ENCODE data around the gene SMARCA1.

Gene SMARCA1

DNA sequence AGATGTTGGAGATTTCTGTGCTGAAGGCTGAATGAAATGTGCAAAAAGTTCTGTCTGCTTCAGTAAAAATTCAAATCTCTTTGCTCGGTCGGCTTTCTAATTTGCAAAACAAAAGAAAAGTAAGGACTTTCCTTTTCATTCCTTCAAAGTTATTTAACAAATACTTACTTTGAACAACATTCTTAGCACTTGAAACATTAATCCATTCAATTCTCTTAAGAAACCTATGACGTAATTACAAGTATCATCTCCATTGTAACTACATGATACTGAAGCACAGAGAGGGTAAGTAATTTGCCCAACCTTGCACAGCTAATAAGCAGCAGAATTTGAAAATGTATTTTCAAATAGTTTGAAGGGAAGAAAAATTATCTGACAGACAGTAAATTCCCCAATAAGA lies 6.9 kb downstream of the SMARCA1 start:
- H3K27me3 ChIP-seq: peaks cover 12% of the 10 kb centered on the region
- H3K4me3 ChIP-seq (ENCODE audit: low read depth in 1 of 2, low read length in 1 of 2): no peak overlapping the region
- H3K9me3 ChIP-seq: no peaks in the 10 kb centered on the region
- H3K4me1 ChIP-seq (ENCODE audit: control insufficient read depth in 1 of 2, insufficient read depth in 1 of 2, low read depth in 1 of 2, low read length in 1 of 2): no peaks in the 10 kb centered on the region
- H3K36me3 ChIP-seq: no peaks in the 10 kb centered on the region
- no peak overlapping the region for H3K27ac ChIP-seq
- TF ChIP-seq, protein P1, sequence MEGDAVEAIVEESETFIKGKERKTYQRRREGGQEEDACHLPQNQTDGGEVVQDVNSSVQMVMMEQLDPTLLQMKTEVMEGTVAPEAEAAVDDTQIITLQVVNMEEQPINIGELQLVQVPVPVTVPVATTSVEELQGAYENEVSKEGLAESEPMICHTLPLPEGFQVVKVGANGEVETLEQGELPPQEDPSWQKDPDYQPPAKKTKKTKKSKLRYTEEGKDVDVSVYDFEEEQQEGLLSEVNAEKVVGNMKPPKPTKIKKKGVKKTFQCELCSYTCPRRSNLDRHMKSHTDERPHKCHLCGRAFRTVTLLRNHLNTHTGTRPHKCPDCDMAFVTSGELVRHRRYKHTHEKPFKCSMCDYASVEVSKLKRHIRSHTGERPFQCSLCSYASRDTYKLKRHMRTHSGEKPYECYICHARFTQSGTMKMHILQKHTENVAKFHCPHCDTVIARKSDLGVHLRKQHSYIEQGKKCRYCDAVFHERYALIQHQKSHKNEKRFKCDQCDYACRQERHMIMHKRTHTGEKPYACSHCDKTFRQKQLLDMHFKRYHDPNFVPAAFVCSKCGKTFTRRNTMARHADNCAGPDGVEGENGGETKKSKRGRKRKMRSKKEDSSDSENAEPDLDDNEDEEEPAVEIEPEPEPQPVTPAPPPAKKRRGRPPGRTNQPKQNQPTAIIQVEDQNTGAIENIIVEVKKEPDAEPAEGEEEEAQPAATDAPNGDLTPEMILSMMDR (IDR thresholded peaks at IDR 0.05): no peak

DNA sequence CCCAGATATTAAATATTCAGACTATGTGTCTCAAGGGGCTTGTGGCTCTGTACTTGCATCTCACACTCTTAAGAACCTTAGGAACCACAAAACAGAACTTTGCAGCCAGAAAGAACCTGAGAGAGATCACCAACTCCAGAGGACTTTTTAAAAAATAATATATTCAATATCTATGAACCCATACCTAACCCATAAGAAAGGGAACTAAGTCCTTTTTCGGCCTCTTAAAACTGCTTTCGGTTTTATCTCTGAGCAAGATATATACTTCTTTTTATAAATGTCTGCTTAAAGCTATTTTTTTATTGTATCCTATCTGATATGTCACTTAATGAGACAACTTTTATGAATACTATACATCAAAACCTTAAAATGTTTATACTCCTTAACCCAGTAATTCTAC lies 10.9 kb downstream of the SMARCA1 start:
- TF ChIP-seq, protein P1 (IDR thresholded peaks at IDR 0.05): no peak
- Histone ChIP-seq H3K27me3 (no peaks in the 10 kb centered on the region), H3K4me3 (ENCODE audit: low read depth in 1 of 2, low read length in 1 of 2) (no peak overlapping the region), H3K36me3 (no peaks in the 10 kb centered on the region), H3K9me3 (no peaks in the 10 kb centered on the region), H3K27ac (no peak overlapping the region), H3K4me1 (ENCODE audit: control insufficient read depth in 1 of 2, insufficient read depth in 1 of 2, low read depth in 1 of 2, low read length in 1 of 2) (no peaks in the 10 kb centered on the region)

DNA sequence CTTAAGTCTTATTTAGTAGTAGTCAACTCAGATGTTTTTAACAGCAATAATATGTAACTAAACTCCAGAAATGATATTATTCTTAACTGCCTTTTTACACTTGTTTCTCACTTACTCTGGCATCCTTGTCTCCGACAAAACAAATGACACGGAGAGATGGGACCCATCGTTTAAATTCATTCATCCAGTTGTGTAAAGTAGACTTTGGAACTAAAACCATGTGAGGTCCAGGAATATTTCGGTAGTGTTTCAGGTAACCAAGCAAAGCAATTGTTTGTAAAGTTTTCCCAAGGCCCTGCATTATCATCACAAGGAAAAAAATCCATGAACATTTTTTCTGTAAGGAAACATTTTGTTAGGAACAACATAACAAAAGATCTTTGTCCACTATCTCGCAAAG lies 11.6 kb downstream of the SMARCA1 start:
- TF ChIP-seq, protein P1 (IDR thresholded peaks at IDR 0.05): no peak
- Histone ChIP-seq H3K4me3 (ENCODE audit: low read depth in 1 of 2, low read length in 1 of 2) (no peak overlapping the region), H3K4me1 (ENCODE audit: control insufficient read depth in 1 of 2, insufficient read depth in 1 of 2, low read depth in 1 of 2, low read length in 1 of 2) (no peaks in the 10 kb centered on the region), H3K27ac (no peak overlapping the region), H3K36me3 (no peaks in the 10 kb centered on the region), H3K9me3 (no peaks in the 10 kb centered on the region), H3K27me3 (no peaks in the 10 kb centered on the region)

DNA sequence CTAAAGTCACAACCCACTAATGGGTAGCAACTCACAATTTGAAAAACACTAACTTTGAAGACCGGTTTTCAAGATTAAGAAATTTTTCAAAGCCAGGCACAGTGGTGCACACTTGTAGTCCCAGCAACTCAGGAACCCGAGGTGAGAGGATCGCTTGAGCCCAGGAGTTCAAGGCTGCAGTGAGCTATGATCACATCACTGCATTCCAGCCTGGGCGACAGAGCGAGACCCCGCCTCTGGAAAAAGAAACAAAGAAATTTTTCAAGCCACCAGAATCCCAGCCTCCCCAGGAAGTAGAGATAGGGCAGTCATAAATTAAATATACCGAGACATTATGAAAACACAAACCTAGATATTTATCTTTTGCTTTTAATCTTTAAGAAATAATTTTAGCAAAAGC lies 13.0 kb downstream of the SMARCA1 start:
- H3K9me3 ChIP-seq: no peaks in the 10 kb centered on the region
- no peak overlapping the region for H3K27ac ChIP-seq
- no peaks in the 10 kb centered on the region for H3K4me1 ChIP-seq (ENCODE audit: control insufficient read depth in 1 of 2, insufficient read depth in 1 of 2, low read depth in 1 of 2, low read length in 1 of 2)
- H3K36me3 ChIP-seq: no peaks in the 10 kb centered on the region
- H3K4me3 ChIP-seq (ENCODE audit: low read depth in 1 of 2, low read length in 1 of 2): no peak overlapping the region
- TF ChIP-seq, protein P1 (IDR thresholded peaks at IDR 0.05): no peak
- H3K27me3 ChIP-seq: no peaks in the 10 kb centered on the region

DNA sequence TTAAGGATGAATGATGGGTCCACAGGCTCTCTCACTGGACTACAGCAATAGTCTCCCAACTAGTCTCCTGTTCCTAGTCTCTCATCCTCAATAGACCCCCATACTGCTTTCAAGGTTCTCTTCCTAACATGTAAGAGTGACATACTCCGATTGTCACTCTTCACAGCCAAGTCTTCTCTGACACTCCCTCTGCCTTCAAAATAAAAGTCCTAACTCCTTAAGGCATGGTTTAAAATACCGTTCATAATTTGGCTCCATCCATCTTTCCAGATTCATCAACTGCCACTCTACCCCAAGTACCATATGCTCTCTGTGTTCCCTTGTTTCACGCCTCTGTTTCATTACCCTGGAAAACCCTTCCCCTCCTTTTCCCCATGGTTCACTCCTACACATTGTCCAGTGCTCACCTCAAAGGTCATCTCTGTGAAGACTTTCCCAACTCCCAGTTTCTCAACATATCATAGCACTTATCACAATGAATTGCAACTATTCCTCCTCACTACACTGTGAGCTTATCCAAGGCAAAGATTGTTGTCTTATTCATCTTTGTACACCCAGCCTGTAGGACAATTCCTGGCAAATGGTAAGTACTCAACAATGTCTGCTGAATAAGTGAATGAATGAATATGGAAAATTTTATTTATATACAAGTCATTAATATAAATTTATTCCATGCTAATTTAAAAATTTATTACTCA lies 26.0 kb downstream of the SMARCA1 start:
- H3K27me3 ChIP-seq: no peaks in the 10 kb centered on the region
- H3K27ac ChIP-seq: no peak overlapping the region
- TF ChIP-seq, protein P1 (IDR thresholded peaks at IDR 0.05): no peak
- no peaks in the 10 kb centered on the region for H3K4me1 ChIP-seq (ENCODE audit: control insufficient read depth in 1 of 2, insufficient read depth in 1 of 2, low read depth in 1 of 2, low read length in 1 of 2)
- no peaks in the 10 kb centered on the region for H3K36me3 ChIP-seq
- no peaks in the 10 kb centered on the region for H3K9me3 ChIP-seq
- H3K4me3 ChIP-seq (ENCODE audit: low read depth in 1 of 2, low read length in 1 of 2): no peak overlapping the region
